HuH-7.5 (cell line): ENCODE measurements around the gene TMEM132C.

Experiments used
- DNase-seq: peaks from one replicate; pipeline ENCODE4 v3.0.0; 2011; ENCODE audit warnings: low spot score

Gene TMEM132C

GRCh38 chr12:128415036-128415560 is 148.1 kb downstream of the TMEM132C start:
- DNase-seq, result no peak

DNA sequence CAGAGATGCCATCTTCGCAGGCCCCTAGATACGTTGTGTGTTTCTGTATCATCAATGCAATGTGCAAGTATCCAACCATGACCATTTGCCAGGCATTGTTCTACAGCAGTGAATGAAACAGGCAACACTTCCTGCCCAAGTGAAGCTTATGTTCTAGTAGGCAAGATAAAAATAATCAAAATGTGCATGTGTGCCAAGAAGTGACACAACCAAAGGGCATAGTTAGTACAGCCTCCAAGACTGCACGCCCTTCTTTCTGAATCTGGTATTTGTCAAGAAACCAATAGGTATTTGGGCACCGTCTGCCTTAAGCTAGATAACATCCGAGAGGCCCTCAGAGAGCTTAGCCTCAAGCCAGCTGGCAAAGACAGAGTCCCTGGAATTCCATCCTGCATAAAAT is 152.0 kb downstream of the TMEM132C start:
- DNase-seq, result no peak

GRCh38 chr12:128420163-128420562 is 153.2 kb downstream of the TMEM132C start:
- DNase-seq, result no peak

GRCh38 chr12:128421375-128421774 is 154.4 kb downstream of the TMEM132C start:
- no peak for DNase-seq

GRCh38 chr12:128423205-128423604 is 156.2 kb downstream of the TMEM132C start:
- no peak for DNase-seq

DNA sequence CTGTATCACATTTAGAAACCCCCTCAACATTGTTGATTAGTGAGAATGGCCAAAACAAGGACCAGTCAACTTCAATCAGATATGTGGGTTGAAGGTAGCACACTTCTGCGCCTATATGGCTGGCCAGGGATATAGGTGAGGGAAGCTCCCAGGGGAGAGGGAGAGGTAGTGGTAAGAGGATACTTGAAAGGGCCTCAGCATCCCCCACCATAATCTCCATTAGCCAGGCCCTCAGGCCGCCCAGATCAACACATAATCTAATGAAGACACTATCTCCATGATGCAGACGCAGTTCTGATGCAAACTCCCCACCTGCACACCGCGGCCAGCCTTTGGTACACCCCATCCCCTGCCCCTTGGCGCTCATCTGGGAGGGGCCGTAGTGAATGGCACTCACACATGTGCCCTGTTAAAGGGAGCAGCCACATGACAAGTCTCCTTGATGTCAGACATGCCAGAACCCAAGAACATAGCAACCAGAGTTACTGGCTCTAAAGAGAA is 158.0 kb downstream of the TMEM132C start:
- DNase-seq, result no peak

DNA sequence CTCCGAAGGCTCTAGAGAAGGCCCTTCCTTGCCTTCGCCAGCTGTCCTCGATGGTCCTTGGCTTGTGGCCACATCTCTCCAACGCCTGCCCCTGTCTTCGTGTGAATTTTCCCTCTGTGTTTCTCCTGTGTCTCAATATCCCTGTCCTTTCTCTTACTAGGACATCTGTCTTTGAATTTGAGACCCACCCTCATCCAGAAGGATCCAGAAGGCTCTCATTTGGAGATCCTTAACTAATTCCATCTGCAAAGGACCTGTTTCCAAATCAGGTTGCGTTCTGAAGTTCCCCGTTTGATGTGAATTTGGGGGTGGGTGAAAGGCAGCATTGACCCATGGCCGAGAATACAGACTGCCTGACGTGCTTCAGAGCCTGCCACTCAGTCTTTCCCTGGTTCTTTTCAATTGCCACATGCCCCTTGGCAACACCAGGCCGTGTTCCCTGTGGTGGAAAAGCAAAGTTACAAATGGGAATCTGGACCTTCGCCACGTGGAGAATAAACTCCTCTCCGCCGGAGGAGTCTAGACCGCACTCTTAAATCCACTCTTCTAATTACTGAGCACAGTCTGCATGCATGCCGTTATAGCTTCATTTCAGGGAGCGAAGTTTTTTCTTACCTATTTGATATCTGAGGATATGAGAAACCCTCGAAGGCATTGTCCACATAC is 158.8 kb downstream of the TMEM132C start:
- DNase-seq, result no peak

GRCh38 chr12:128426511-128426910 is 159.5 kb downstream of the TMEM132C start:
- DNase-seq, result no peak

GRCh38 chr12:128439796-128440195 is 172.8 kb downstream of the TMEM132C start:
- no peak for DNase-seq

DNA sequence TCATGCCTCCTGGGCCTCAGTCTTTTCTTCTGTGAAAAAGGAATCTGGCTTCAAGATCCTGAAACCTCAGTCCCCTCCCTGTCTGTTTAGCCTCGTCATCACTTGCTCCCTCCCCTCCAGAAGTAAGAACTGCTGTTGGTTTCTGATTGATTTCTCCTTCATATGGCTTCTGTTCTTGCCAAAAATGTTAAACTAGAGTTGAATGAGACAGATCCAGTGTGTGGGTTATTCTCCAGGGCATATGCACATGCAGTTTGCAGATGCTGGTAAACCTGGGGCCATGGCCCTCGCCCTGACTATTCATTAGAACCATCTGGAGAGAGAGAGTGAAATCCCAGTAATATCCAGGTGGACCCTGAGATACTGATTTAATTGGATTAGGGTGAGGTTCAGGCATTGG is 175.1 kb downstream of the TMEM132C start:
- no peak for DNase-seq

DNA sequence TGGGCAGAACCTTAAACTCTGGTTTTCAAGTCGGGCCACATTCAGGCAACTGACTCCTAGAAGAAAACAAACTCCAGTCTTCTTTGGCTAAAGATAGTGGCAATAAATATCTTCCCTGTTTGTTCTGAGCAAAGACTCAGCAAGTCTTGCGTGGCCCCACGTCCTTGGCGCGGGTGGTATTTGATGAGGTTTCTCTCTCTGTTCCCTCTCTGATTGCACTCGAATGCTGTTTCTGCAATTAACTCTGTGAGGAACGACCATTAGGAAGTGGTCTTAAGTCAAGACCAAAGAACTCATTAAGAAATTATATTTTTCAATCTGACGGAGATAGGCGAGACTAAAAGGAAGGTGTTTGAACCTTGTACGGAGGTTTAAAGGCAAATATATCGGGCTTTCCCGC is 177.6 kb downstream of the TMEM132C start:
- DNase-seq, result no peak

- no peak for DNase-seq
Measured at GRCh38 chr12:128445415-128446127, 178.6 kb downstream of the TMEM132C start.

GRCh38 chr12:128449146-128449894 is 182.3 kb downstream of the TMEM132C start:
- DNase-seq, result no peak

GRCh38 chr12:128450810-128451209 is 183.8 kb downstream of the TMEM132C start:
- no peak for DNase-seq

DNA sequence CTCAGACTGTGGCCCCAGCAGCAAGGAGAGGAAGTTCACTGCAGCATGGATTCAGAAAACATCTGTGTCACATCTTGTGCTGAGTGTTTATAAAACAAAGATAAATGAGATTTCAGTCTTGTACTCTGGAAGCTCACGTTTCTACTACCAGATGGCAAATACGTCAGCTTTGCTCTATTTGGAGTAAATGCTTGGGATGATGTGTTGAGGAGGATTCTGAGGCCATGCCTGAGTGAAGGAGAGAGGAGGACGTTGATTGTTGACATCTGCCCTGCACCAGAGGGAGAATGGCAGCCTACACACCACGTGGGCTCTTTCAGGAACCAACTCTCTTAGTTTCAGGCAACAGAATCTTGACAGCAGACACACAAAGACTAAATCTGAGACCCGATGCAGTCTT is 188.9 kb downstream of the TMEM132C start:
- no peak for DNase-seq

GRCh38 chr12:128456922-128457321 is 190.0 kb downstream of the TMEM132C start:
- DNase-seq, result no peak

DNA sequence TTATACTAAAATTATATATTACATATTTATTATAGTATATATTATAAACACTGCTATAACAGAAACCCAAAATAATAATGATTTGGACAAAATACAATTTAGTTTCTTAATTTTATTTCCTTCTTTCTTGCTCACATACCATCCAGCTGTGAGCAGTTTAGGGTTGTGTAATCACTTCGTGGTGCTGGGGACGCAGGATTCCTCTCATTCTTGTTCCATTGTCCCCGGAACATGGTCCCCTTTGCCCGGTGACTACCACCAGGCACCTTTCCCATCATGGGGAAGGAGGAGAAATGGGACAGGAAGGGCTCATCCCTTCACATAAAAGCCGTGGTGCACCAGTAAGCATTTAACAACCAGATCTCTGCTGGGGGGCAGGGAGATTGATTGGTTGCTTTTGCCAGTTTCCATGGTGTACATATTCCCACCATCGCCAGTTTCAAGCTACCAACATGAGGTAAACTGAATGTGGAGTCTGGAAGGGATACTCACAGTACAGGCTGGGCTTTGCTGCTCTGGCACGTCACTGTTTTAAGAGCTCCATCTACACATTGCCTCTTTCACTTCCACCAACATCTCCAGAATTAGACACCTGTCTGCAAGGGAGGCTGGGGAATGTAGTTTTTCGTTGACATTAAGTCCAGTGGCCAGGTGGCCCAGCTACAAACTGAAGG is 191.5 kb downstream of the TMEM132C start:
- no peak for DNase-seq

GRCh38 chr12:128459067-128459466 is 192.1 kb downstream of the TMEM132C start:
- DNase-seq, result no peak

DNA sequence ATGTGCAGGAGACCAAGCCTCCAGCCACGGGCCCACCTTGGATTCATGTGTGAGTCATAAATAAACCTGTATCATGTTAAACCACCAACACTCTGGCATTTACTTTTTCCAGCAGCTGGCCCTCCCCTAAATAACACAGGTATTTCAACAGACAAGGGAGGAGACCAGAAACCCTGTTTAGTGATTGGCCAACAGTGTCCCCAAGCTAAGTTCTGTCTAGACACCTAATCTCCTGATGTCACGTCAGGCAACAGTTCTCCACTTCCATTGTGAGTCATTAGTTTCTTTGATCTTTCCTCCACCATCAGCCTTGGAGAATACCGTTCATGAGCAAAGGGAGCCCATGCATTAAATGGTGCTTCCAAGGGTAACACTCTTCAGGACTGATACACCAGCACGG is 196.9 kb downstream of the TMEM132C start:
- no peak for DNase-seq

- no peak for DNase-seq
Measured at GRCh38 chr12:128467882-128468281, 200.9 kb downstream of the TMEM132C start.

DNA sequence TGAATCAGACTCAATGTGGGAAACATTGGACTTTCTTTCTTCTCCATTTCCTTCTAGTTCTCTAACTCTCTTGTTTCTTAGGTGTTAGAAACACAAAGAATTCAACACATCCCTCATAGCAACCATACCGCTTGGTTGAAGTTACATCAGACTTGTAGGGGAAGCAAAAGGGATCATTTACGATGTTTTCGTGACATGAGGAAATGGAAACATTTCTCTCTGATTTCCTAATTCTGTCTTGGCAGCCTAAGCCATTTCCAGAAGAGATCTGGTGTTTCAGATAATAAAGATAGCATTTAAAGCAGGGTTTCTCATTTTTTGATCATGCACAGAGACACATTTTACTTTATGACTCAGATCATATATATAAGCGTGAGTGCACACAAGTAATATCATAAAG is 202.0 kb downstream of the TMEM132C start:
- no peak for DNase-seq

DNA sequence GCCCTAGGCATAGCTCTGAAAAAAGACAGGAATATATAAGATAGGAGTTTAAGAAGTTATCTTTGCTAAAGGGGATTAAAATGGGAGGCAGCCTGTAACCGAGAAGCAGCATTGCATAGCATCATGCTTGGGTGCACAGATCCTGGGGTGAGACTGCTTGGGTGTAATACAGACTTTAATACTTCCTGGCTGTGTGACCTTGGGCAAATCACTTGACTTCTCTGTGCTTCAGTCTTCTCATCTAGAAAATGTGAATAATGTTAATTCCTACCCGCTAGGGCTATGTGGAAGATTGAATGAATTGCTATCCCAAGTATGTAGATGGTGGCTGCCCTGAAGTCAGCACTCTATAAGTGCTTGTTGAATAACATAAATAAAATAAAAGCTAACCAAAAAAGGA is 204.5 kb downstream of the TMEM132C start:
- DNase-seq, result no peak
